Stomach (tissue), 4 donors: ENCODE data around the gene ZBED4.

Experiments
- POLR2A ChIP-seq, 4 donors: fragments of 450-650 bp; IDR thresholded peaks; one replicate each; pipeline ENCODE4 v1.6.1; 2016; ENCODE audit warnings: antibody characterized with exemption in 4 of 4, control low read depth in 2 of 4, mild to moderate bottlenecking in 1 of 4, moderate library complexity in 1 of 4
- TF ChIP-seq, protein P1 (sequence below), 7 experiments: fragments of 450-650 bp in 4 of 7; fragments of 200-600 bp in 3 of 7; sonication (generic) in 3 of 7; IDR thresholded peaks; one replicate each; pipeline ENCODE4 v1.5.1; 2016 to 2019; ENCODE audit warnings: antibody characterized with exemption in 7 of 7, control low read depth in 2 of 7, mild to moderate bottlenecking in 1 of 7

DNA sequence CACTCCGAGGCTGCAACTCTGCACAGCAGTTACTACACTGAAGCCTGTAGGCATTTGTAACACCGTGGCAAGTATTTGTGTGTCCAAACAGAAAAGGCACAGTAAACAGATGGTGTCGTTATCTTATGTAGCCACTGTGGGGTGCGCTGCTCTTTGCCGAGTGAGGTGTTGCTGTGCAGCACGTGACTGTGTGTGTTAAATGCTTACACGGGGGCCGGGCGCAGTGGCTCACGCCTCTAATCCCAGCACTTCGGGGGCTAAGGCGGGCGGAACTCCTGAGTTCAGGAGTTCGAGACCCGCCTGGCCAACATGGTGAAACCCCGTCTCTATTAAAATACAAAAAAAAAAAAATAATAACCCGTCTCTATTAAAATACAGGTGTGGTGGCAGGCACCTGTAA, 11.5 kb downstream of the ZBED4 start:
- no peak for TF ChIP-seq POLR2A (IDR thresholded peaks at IDR 0.05)
- TF ChIP-seq, protein P1, sequence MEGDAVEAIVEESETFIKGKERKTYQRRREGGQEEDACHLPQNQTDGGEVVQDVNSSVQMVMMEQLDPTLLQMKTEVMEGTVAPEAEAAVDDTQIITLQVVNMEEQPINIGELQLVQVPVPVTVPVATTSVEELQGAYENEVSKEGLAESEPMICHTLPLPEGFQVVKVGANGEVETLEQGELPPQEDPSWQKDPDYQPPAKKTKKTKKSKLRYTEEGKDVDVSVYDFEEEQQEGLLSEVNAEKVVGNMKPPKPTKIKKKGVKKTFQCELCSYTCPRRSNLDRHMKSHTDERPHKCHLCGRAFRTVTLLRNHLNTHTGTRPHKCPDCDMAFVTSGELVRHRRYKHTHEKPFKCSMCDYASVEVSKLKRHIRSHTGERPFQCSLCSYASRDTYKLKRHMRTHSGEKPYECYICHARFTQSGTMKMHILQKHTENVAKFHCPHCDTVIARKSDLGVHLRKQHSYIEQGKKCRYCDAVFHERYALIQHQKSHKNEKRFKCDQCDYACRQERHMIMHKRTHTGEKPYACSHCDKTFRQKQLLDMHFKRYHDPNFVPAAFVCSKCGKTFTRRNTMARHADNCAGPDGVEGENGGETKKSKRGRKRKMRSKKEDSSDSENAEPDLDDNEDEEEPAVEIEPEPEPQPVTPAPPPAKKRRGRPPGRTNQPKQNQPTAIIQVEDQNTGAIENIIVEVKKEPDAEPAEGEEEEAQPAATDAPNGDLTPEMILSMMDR (IDR thresholded peaks at IDR 0.05): no peak
